ENCODE measurements around the gene TMEM9B. TPM values are rescaled to one million over a fixed set of nuclear protein-coding genes. Genes with fewer than 3 reads are reported as not detected.

The TMEM9B gene
- total RNA-seq, 2 donors from 2014 or later: 19.4 to 62.5 TPM

- H3K4me1 ChIP-seq: no peaks in the 10 kb centered on the region
- DNase-seq (no peak), ATAC-seq (no peak)
- H3K36me3 ChIP-seq (replicated peaks in 1 of 2; ENCODE audit: insufficient read depth in 1 of 2, low read depth in 2 of 2): no peaks in the 10 kb centered on the region
- no peak overlapping the region for H3K4me3 ChIP-seq
- H3K9me3 ChIP-seq: no peaks in the 10 kb centered on the region
- TF ChIP-seq POLR2A (IDR thresholded peaks at IDR 0.05) (no peak), CTCF (IDR thresholded peaks at IDR 0.05) (no peak)
- no peak overlapping the region for H3K27ac ChIP-seq
- no peaks in the 10 kb centered on the region for H3K27me3 ChIP-seq
- intact Hi-C loops (cut with DNase I): no loop called here
Measured at GRCh38 chr11:8899119-8899753, 65.0 kb downstream of the TMEM9B start.

Small RNA genes lying within 50 kb of the gene (small RNA-seq; reads per million reads assigned to genes)
- gene RF00019: not detected

Other genes starting within 250 kb of the TMEM9B start
- gene AKIP1, start 53.3 kb downstream of the TMEM9B start, total RNA-seq: 10 to 100 TPM in 1 of 2 donors, 1 to 10 TPM in 1; 8.6 to 21.0 TPM
- gene C11orf16, start 31.5 kb downstream of the TMEM9B start, total RNA-seq: not detected
- gene ASCL3, start 21.4 kb downstream of the TMEM9B start, total RNA-seq: not detected
- gene NRIP3, start 39.6 kb upstream of the TMEM9B start, total RNA-seq: 1 to 10 TPM in 1 of 2 donors, not detected in 1; 2.1 TPM
- gene SCUBE2, start 127.2 kb upstream of the TMEM9B start, total RNA-seq: 10 to 100 TPM in 1 of 2 donors, 1 to 10 TPM in 1; 6.6 to 40.0 TPM